Hematopoietic multipotent progenitor cell treated with erythropoietin and hydrocortisone succinate and interleukin-3 and kit ligand, for 15 days (in vitro differentiated cells): Measurements from ENCODE around the gene AP3S2.
A peak's percentile ranks its signal among the peaks of the same experiment; 100 is the strongest.
"Not testable (repeated sequence)": the region's sequence is repeated elsewhere in the genome, so short reads cannot be mapped to it uniquely, and the experiment has no call there.

ENCODE experiments used
- DNase-seq: peaks from one replicate; pipeline ENCODE4 v3.0.0-alpha.2; 2015; ENCODE audit warnings: low spot score

AP3S2 gene

GRCh38 chr15:89893696-89894447 lies at the start of gene AP3S2:
AP3S2 (minus strand) TSS chr15:89893994; CDS start chr15:89893949, 45 bp downstream.
- peak; percentile 92 for DNase-seq

GRCh38 chr15:89939910-89940309 lies 46.1 kb upstream of the AP3S2 start:
- DNase-seq: no peak

GRCh38 chr15:89939377-89939776 lies 45.6 kb upstream of the AP3S2 start:
- not testable (repeated sequence) for DNase-seq

- DNase-seq: no peak
Observed at GRCh38 chr15:89937365-89938350, 43.9 kb upstream of the AP3S2 start.

- no peak for DNase-seq
Observed at GRCh38 chr15:89936786-89937265, 43.0 kb upstream of the AP3S2 start.

GRCh38 chr15:89936051-89936785 lies 42.4 kb upstream of the AP3S2 start:
- DNase-seq: no peak

GRCh38 chr15:89932880-89933279 lies 39.1 kb upstream of the AP3S2 start:
- no peak for DNase-seq

- no peak for DNase-seq
Observed at GRCh38 chr15:89928421-89928820, 34.6 kb upstream of the AP3S2 start.

- DNase-seq: no peak
Observed at GRCh38 chr15:89926158-89926557, 32.4 kb upstream of the AP3S2 start.

- DNase-seq: no peak
Observed at GRCh38 chr15:89917442-89918101, 23.8 kb upstream of the AP3S2 start.

GRCh38 chr15:89916660-89917059 lies 22.9 kb upstream of the AP3S2 start:
- DNase-seq: no peak

GRCh38 chr15:89912674-89913396 lies 19.0 kb upstream of the AP3S2 start, which contains the start of gene ARPIN:
ARPIN (minus strand) TSS chr15:89912952; CDS start chr15:89912835, 117 bp downstream.
- no peak for DNase-seq

GRCh38 chr15:89912145-89912673 lies 18.4 kb upstream of the AP3S2 start:
- no peak for DNase-seq

GRCh38 chr15:89910891-89911626 lies 17.3 kb upstream of the AP3S2 start:
- no peak for DNase-seq

- DNase-seq: no peak
Observed at GRCh38 chr15:89909611-89910010, 15.8 kb upstream of the AP3S2 start.

- no peak for DNase-seq
Observed at GRCh38 chr15:89908226-89908625, 14.4 kb upstream of the AP3S2 start.

- no peak for DNase-seq
Observed at GRCh38 chr15:89907289-89907688, 13.5 kb upstream of the AP3S2 start.

- DNase-seq: no peak
Observed at GRCh38 chr15:89905846-89906378, 12.1 kb upstream of the AP3S2 start.

GRCh38 chr15:89904519-89904918 lies 10.7 kb upstream of the AP3S2 start:
- DNase-seq: no peak

- DNase-seq: no peak
Observed at GRCh38 chr15:89903858-89904130, 10.0 kb upstream of the AP3S2 start.
